ENCODE data around the gene EPHA6. TPM values are rescaled to one million over a fixed set of nuclear protein-coding genes. Genes with fewer than 3 reads are reported as not detected.
"Not testable (repeated sequence)": the region's sequence is repeated elsewhere in the genome, so short reads cannot be mapped to it uniquely, and the experiment has no call there.

The EPHA6 gene
- total RNA-seq, 2 donors from 2014 or later, result 0.57 to 1.1 TPM

DNA sequence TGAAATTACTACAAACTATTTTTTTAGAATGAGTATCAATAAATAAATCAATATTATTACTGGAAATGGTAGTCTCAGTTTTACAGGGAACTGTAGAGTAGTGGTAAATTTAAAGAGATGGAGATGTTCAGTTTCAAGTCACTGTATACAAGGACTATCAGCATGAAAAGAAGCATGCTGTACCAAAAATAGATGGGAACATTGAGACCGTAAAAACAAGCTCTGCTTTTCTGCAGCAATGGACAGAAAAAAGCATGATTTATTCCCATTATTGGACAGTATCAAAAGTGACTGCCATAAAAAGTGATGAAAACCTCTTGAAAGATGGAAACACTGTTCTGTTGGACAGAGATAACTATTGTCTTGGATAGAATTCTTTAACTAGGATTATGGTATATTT is 187.2 kb downstream of the EPHA6 start:
- DNase-seq (ENCODE audit: low spot score), result no peak
- intact Hi-C loops (cut with DNase I), result no loop called here

DNA sequence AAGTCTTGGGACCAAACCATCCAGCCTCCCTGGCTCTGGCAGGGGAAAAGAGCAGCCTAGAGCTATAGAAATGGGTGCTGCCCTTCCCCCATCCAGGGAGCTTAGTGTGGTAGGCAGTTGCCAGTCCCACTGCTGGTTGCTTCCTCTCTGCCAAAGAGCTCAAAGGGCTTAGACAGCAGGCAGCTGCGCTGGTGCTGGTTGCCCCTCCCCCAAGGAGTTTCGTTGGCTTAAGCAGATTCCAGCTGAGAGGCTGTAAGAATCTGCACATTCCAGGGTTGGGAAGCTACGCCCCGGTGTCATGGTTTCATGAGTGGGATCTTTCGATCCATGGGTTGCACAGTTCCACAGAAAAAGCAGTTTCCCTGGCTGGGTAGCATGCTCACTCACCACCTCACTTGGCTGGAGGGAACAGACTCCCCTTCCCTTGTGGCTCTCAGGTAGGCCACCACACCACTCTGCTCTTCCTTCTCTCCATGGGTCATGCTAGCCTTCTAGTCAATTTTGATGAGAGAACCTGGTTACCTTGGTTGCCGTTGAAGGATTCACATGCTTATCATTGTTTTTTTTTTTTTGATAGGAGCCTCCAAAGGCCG is 195.1 kb downstream of the EPHA6 start:
- no peak for DNase-seq (ENCODE audit: low spot score)
- intact Hi-C loops (cut with DNase I), result no loop called here

DNA sequence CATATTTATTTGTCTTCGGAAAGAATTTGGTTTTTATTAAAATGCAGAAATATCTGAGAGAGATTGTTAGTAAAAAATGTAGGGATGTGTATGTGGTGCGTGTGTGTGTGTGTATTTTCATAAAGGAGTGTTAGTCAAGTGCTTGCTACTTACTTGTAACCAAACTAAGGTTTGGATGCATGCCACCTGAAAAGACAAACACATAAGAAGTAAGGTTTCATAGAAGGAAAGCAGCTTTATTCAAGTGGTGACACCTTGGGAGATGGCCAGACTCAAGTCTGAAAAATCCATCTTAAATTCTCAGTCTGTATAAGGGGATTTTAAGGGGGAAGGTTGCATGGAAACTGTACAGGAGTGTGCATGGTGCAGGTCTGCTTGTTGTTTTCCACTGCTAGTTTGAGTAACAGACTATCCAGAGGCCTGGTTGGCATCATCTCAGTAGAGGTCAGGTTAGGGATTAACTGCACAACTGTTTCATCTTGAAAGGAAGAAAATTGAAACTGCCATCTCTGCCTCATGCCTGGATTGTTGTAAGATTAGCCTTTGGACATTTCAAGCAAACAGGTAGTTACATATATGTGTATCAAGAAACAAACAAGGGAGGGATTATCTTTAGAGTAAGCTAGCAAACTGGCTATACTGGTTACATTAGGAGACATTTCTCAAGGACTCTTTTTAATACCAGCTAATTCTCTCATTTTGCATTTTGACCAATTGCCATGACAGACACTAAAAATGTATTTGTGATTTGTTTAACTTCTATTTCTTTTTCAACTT is 196.7 kb downstream of the EPHA6 start:
- DNase-seq (ENCODE audit: low spot score), result no peak
- intact Hi-C loops (cut with DNase I), result no loop called here

DNA sequence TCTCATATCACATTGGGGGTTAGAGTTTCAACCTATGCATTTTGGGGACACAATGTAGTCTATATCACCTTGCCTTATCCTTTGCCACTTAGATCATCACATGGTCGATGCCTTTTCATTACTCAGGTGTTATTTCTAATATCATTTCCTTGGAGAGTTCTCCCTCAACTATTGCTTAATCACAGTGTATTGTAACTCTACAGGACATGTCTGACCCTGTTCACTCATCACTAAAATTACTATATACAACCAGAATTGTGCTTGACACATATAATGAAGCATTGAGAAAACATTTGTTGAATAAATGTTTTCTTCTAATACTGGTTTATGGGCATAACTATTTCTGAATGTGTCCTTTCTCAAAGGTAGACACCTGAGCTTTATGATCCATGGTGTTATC is 207.4 kb downstream of the EPHA6 start:
- DNase-seq (ENCODE audit: low spot score), result no peak
- intact Hi-C loops (cut with DNase I), result no loop called here

DNA sequence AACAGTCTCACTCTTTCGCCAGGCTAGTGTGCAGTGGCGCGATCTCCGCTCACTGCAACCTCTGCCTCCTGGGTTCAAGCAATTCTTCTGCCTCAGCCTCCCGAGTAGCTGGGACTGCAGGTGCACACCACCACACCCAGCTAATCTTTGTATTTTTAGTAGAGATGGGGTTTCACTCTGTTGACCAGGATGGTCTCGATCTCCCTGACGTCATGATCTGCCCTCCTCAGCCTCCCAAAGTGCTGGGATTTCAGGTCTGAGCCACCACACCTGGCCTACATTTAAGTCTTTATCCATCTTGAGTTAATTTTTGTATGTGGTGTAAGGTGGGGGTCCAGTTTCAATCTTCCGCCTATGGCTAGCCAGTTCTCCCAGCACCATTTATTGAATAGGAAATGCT is 211.2 kb downstream of the EPHA6 start:
- intact Hi-C loops (cut with DNase I); DNase-seq (ENCODE audit: low spot score): not testable (repeated sequence)

DNA sequence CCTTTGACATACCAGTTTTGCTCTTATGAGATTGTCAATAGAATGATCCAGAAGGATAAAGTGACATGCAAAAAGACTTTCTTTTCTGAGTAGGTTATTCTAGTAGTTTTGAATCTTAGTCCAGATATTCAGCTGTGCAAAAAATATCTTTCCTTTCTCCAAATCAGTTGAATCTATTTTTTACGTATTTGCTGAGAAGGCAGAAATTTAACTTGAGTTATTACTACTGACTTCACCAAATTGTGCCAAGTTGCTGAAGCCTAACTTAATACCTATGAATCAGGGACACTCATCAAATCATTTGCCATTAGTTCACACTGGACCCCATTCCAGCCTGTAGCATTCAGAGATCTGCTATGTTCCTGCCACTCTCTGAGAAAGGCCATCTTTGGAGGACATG is 215.6 kb downstream of the EPHA6 start:
- DNase-seq (ENCODE audit: low spot score), result no peak
- intact Hi-C loops (cut with DNase I), result no loop called here

DNA sequence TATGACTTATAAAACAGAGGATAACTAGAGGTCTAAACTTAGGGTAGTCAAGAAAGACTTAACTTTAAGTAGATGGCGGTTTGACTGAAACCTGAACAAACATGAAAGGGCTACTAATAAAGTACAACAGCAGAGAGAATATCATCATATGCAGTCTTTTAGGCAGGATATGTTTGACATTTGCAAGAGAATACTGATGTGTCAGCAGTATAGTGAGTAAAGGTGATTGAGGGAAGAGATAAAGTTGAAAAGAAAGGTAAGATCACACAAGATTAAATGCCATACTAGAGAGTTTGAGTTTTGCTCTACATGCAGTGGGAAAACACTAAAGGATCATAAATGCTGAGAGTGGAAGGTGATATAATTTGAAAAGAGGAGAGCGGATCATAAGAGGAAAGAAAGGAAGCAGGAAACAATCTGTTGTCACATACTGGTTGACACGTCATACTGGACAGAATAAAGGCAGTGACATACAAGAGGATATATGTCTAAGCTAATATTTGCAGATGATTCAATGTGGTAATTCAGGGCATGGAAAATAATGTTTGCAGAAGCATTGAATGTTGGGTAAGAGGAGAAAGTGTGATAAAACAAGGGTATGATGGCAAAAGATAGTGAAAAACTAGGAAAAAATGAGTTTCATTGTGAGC is 223.0 kb downstream of the EPHA6 start:
- intact Hi-C loops (cut with DNase I), result no loop called here
- DNase-seq (ENCODE audit: low spot score), result no peak

DNA sequence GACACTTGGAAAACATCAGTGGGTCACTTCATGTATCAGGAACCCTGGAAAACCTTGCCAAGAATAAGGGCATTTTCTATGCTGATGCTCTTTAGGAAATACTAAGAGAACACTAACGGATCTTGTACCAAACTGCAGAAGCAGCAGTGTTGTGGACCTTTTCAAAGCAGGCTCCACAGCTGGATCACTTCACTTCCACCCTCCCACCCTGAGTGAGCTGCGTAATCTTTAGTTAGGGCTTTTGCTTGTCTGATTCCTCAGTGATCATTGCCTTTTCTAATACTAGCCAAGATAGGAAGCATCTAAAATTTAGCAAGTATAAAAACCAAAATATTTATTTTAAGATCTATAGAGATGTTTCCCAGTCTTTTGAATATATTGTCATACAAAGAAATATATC is 229.0 kb downstream of the EPHA6 start:
- DNase-seq (ENCODE audit: low spot score), result no peak
- intact Hi-C loops (cut with DNase I), result no loop called here

DNA sequence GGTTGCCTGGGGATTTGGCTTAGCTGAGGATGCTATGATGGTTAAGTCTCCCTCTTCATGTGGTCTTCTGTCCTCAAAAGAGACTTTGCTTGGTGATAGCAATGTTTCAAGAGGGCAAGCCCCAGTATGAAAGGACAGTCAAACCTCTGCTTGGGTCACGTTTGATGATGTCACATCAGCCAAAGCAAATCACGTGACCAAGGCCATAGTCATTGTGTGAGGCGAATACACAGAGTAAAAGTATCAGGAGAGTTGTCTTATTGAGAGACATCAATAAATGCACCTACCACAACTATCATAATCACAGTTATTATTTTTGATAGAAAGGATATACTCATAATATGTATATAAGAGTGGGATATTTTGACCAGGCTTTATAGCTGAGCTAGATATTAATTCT is 243.0 kb downstream of the EPHA6 start:
- no peak for DNase-seq (ENCODE audit: low spot score)
- intact Hi-C loops (cut with DNase I), result no loop called here

DNA sequence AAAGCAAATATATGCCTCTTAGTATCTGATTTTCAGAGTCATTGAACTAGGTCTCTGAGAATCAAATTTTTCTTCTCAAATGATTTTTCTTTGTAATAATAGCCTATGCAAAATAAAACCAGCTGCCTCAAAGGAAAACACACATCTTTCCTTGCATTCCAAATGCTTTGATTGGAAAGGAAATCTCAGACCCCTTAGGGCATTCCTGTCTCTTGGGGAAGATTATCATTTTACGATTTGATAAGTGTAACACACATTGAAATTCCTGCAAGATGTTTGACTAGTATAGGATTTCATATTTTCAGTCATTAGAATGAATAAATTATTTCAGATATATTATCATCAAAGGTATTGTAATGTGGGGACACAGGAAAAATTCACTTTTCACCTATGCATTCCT is 244.8 kb downstream of the EPHA6 start:
- intact Hi-C loops (cut with DNase I), result no loop called here
- no peak for DNase-seq (ENCODE audit: low spot score)

DNA sequence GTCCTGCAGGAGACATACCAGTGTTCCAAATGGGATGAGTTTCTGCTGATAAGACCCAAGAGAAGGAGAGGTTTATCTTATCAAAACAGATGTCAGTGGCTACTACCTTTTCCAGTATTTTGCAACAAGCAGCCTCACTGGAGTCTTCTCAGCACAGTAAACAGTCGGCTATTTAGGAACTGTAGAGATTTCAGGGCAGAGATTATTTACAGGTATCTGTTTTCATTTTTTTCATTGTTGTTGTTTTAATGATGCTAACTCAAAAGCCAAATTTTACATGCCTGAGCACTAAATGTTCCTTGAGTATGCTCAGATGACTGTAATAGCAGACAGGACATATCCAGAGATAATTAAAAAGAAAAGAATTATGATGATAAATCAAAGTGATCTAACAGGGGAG is 252.1 kb downstream of the EPHA6 start:
- no peak for DNase-seq (ENCODE audit: low spot score)
- intact Hi-C loops (cut with DNase I), result no loop called here

DNA sequence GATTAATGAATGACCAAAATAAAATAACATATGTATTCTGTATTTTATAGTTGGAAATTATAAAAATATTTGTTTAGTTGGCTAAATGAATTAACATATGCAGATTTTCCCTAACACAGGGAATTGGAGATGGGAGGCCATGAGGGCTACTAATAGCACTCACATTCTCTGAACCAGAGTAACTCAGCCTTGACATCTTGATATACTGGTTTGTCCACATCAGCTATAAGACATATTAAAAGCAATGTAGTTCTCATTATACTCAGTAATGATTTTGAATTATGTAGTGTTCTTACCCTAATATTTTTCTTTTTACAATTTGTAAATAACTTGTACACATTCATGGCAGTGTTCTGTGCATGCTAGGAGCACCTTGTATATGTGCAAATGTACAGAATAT is 255.9 kb downstream of the EPHA6 start:
- intact Hi-C loops (cut with DNase I), result no loop called here
- no peak for DNase-seq (ENCODE audit: low spot score)

DNA sequence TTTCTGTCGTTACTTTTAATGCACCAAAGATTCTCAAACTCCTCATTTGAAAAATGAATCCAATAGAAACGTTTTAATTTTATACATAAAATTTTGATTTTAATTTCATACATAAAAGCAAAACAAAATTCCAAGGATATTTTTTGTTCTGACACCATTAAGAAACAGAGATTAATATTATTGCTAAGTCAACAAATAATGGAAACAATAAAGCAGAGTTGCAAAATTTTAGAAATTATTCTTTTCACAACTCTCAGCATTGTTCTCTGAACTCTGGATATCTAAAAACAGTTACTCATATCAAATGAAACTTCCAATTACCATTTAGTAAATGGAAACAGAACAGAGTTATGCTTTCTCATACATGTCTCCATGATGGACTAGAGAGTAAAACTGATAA is 260.2 kb downstream of the EPHA6 start:
- intact Hi-C loops (cut with DNase I), result no loop called here
- no peak for DNase-seq (ENCODE audit: low spot score)

DNA sequence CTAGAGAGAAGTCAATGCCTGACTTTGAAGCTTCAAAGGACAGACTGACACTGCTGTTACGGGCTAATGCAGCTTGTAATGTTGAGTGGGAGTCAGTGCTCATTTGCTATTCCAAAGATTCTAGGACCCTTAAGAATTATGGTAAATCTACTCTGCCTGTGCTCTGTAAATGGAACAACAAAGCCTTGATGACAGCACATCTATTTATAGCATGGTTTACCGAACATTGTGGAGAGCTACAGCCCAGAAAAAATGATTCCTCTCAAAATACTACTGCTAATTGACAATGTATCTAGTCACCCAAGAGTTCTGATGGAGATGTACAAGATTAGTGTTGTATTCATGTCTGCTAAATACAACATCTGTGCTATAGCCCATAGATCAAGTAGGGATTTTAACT is 262.3 kb downstream of the EPHA6 start:
- no peak for DNase-seq (ENCODE audit: low spot score)
- intact Hi-C loops (cut with DNase I), result no loop called here

DNA sequence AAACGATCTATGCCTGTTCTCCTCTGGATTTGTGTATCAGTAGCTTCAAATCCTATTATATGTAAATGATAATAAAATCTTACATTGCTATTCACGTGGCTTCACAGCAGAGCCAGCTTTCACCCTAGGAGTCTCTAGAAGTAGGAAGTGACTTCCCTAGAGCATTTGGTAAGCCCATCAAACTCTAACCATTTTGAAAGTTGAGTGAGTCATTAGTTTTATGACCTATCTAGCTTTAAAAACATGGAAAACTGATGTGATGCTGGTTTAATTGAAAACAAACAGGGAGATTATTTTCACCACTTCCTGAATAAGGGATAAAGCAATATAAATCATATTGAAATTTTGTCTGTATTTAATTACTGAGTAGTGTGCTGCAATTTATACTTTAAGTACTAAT is 275.2 kb downstream of the EPHA6 start:
- DNase-seq (ENCODE audit: low spot score), result no peak
- intact Hi-C loops (cut with DNase I), result no loop called here

DNA sequence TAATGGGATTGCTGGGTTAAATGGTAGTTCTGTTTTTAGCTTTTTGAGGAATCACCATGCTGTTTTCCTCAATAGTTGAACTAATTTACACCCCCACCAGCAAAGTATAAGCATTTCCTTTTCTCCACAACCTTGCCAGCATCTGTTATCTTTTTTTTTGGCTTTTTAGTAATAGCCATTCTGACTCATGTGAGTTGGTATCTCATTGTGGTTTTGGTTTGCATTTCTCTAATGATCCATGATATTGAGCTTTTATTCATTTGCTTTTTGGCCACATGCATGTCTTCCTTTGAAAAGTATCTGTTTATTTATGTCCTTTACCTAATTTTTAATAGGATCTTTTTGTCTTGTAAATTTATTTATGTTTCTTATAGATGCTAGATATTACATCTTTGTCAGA is 288.2 kb downstream of the EPHA6 start:
- DNase-seq (ENCODE audit: low spot score), result no peak
- intact Hi-C loops (cut with DNase I), result no loop called here

DNA sequence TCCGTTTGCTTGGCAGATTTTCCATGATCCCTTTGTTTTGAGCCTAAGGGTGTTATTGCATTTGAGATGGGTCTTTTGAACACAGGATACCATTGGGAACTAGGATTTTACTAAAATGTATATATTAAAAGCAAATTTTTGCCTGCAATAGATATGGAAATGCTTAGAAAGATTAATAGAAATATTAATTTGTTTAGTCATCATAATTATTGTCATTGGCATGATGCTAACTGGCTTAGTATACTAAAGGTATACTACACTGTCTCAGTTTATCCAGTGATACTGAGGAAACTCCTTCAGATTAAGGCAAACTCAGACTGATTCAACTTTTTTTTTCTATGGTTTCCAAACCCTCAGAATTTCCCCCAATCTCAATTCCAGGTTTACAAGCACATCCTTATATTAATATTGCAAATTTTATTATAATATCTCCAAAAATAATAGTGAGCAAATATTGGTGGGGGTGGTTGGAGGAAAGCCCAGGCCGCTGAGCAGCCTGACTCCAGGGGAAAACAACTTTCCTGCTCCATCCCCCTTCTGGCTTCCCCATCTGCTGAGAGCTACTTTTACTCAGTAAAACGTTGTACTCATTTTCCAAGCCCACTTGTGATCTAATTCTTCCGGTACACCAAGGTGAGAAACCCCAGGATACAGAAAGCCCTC is 291.7 kb downstream of the EPHA6 start:
- intact Hi-C loops (cut with DNase I), result no loop called here
- no peak for DNase-seq (ENCODE audit: low spot score)

DNA sequence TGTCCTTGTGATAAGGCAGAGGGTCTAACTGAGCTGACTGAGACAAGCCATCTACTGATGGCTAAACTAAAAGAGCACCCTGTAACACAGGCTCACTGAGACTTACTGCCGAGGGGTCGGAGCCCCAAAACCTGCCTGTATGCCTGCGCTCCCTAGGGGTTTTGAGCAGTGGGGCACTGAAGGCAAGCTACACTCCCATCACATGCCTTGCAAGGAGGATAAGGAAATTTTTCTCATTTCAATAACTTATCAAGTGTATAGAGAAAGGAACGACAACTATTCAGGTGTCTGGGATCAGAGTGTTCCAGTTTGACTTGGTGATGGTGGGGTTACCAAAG is 292.2 kb downstream of the EPHA6 start:
- intact Hi-C loops (cut with DNase I), result no loop called here
- DNase-seq (ENCODE audit: low spot score), result no peak

DNA sequence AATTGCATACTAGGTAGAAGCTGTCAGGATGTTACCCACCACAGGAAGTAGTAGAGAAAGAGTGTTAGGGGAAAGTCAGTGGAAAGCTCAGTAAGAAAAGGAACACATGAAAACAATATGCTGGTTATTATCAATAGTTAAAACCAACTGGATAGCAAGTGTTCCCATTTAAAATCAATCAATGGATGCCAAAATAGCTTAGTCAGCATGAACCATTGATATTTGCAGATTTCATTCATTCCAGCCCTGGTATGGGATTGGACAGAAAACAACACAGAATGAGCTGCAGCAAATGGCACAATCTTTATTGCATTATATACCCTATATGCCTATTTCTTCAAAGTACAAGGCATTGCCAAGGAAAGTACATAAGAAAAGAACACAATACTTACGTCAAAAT is 293.7 kb downstream of the EPHA6 start:
- no peak for DNase-seq (ENCODE audit: low spot score)
- intact Hi-C loops (cut with DNase I), result no loop called here

DNA sequence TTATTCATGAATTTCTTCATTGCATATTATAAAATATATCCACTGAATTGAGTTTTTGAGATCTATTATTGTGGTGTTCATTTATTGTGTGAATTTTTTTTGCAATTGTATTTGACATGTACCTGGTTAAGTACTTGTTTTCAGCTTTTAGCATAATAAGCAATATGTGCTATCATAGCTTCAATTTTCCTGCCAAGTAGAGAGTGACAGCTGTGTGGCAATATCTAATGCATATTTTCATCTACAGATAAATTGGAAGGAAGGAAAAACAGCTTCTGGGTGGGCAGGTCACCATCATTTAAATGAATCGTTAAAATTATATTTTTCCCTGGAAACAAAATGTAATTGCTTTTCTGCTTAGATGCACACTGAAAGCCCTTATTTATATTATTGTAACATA is 296.9 kb downstream of the EPHA6 start:
- DNase-seq (ENCODE audit: low spot score), result no peak
- intact Hi-C loops (cut with DNase I), result no loop called here

DNA sequence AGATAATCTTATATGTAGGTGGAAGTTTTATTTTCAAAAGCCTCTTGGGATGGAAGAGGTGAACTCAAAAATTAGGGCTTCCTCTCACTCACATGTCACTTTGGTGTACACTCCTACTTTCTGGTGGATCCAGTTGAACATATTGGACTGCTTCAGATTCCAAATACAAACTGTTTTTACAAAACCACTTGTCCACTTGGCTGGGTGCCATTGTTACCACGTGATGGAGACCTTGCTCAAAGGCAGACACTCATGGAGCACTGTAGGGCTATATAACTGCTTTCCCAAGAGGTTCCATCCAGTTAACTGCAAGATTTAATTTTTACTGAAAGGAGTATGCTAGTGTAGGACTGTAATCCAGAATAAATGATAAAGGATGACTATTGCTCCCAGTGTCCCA is 307.0 kb downstream of the EPHA6 start:
- DNase-seq (ENCODE audit: low spot score), result no peak
- intact Hi-C loops (cut with DNase I), result no loop called here

All from posterior vena cava (tissue), 2 donors.